Stimulated activated effector memory CD8-positive, alpha-beta T cell treated with anti-CD3 and anti-CD28 coated beads, Interleukin-12 subunit alpha, Interleukin-12 subunit beta, amount 100 ng/mL, for 72 hours (primary cell): ENCODE results near the gene MS4A18.

Experiments
- ATAC-seq: fragments of 150-1000 bp; cut with Tn5 transposase; 2 replicates; pipeline ENCODE4 v1.10.0; 2021
- DNase-seq, 2 donors: peaks; one replicate each; pipeline ENCODE4 v3.0.0; 2021 to 2022; ENCODE audit warnings: low spot score in 2 of 2
- H3K27ac Mint-ChIP-seq: one replicate; pipeline ENCODE4 v1.8.0; 2022; ENCODE audit warnings: mild to moderate bottlenecking, mixed read lengths
- H3K36me3 Mint-ChIP-seq: one replicate; pipeline ENCODE4 v1.8.0; 2022; ENCODE audit warnings: mild to moderate bottlenecking, mixed read lengths
- H3K4me1 Mint-ChIP-seq: one replicate; pipeline ENCODE4 v1.8.0; 2022; ENCODE audit warnings: mixed read lengths
- H3K4me3 Mint-ChIP-seq: one replicate; pipeline ENCODE4 v1.8.0; 2022; ENCODE audit warnings: mild to moderate bottlenecking, mixed read lengths
- H3K9me3 Mint-ChIP-seq: one replicate; pipeline ENCODE4 v1.8.0; 2022; ENCODE audit warnings: mixed read lengths

MS4A18 gene

GRCh38 chr11:60769273-60769672, 44.8 kb downstream of the MS4A18 start:
- no peaks in the 10 kb centered on the region for H3K9me3 Mint-ChIP-seq
- no peak overlapping the region for H3K27ac Mint-ChIP-seq
- no peaks in the 10 kb centered on the region for H3K36me3 Mint-ChIP-seq
- DNase-seq = no peak
- H3K4me1 Mint-ChIP-seq = peaks cover 1% of the 10 kb centered on the region
- H3K4me3 Mint-ChIP-seq = no peak overlapping the region
- ATAC-seq = no peak

GRCh38 chr11:60769811-60770210, 45.3 kb downstream of the MS4A18 start:
- no peak for ATAC-seq

GRCh38 chr11:60771146-60771545, 46.6 kb downstream of the MS4A18 start:
- H3K27ac Mint-ChIP-seq = no peak overlapping the region
- no peak overlapping the region for H3K4me3 Mint-ChIP-seq
- H3K9me3 Mint-ChIP-seq = no peaks in the 10 kb centered on the region
- H3K4me1 Mint-ChIP-seq = peaks cover 18% of the 10 kb centered on the region
- DNase-seq (no peak), ATAC-seq (no peak)
- H3K36me3 Mint-ChIP-seq = no peaks in the 10 kb centered on the region

More at GRCh38 chr11:60769811-60770210, 45.3 kb downstream of the MS4A18 start:
- no peak for DNase-seq
- H3K27ac Mint-ChIP-seq = no peak overlapping the region
- peaks cover 7% of the 10 kb centered on the region for H3K4me1 Mint-ChIP-seq
- no peaks in the 10 kb centered on the region for H3K36me3 Mint-ChIP-seq
- H3K9me3 Mint-ChIP-seq = no peaks in the 10 kb centered on the region
- H3K4me3 Mint-ChIP-seq = no peak overlapping the region

GRCh38 chr11:60771879-60772525, 47.5 kb downstream of the MS4A18 start:
- Mint-ChIP-seq H3K4me3 (no peak overlapping the region), H3K27ac (no peak overlapping the region), H3K4me1 (peaks cover 18% of the 10 kb centered on the region), H3K9me3 (no peaks in the 10 kb centered on the region), H3K36me3 (no peaks in the 10 kb centered on the region)
- DNase-seq (no peak), ATAC-seq (no peak)

- Mint-ChIP-seq H3K36me3 (no peaks in the 10 kb centered on the region), H3K9me3 (no peaks in the 10 kb centered on the region), H3K27ac (no peak overlapping the region), H3K4me1 (peaks cover 18% of the 10 kb centered on the region), H3K4me3 (no peak overlapping the region)
- no peak for DNase-seq
- ATAC-seq = no peak
Observed at GRCh38 chr11:60772666-60773065, 48.1 kb downstream of the MS4A18 start.

- no peak for ATAC-seq
- no peak overlapping the region for H3K4me3 Mint-ChIP-seq
Observed at GRCh38 chr11:60774726-60775125, 50.2 kb downstream of the MS4A18 start.

GRCh38 chr11:60775420-60775961, 51.0 kb downstream of the MS4A18 start:
- peak; percentile 81 for ATAC-seq
- Mint-ChIP-seq H3K4me1 (peaks cover 18% of the 10 kb centered on the region), H3K27ac (no peak overlapping the region), H3K4me3 (no peak overlapping the region), H3K36me3 (no peaks in the 10 kb centered on the region), H3K9me3 (no peaks in the 10 kb centered on the region)
- peak; percentile 73 to 89 for DNase-seq

More at GRCh38 chr11:60774726-60775125, 50.2 kb downstream of the MS4A18 start:
- no peak for DNase-seq
- Mint-ChIP-seq H3K36me3 (no peaks in the 10 kb centered on the region), H3K9me3 (no peaks in the 10 kb centered on the region), H3K27ac (peak overlapping the region; percentile 20), H3K4me1 (peaks cover 18% of the 10 kb centered on the region)

GRCh38 chr11:60776167-60776566, 51.6 kb downstream of the MS4A18 start:
- no peak for ATAC-seq
- Mint-ChIP-seq H3K4me1 (peaks cover 18% of the 10 kb centered on the region), H3K4me3 (no peak overlapping the region), H3K9me3 (no peaks in the 10 kb centered on the region), H3K27ac (no peak overlapping the region), H3K36me3 (no peaks in the 10 kb centered on the region)
- no peak for DNase-seq

- Mint-ChIP-seq H3K4me3 (no peak overlapping the region), H3K4me1 (peaks cover 18% of the 10 kb centered on the region), H3K36me3 (no peaks in the 10 kb centered on the region), H3K27ac (no peak overlapping the region), H3K9me3 (no peaks in the 10 kb centered on the region)
- DNase-seq (no peak), ATAC-seq (no peak)
Observed at GRCh38 chr11:60777106-60777505, 52.6 kb downstream of the MS4A18 start.

- H3K4me3 Mint-ChIP-seq = no peak overlapping the region
- ATAC-seq (no peak), DNase-seq (no peak)
- no peaks in the 10 kb centered on the region for H3K36me3 Mint-ChIP-seq
- no peaks in the 10 kb centered on the region for H3K9me3 Mint-ChIP-seq
- H3K4me1 Mint-ChIP-seq = peaks cover 18% of the 10 kb centered on the region
- no peak overlapping the region for H3K27ac Mint-ChIP-seq
Observed at GRCh38 chr11:60777572-60777971, 53.1 kb downstream of the MS4A18 start.

GRCh38 chr11:60780065-60780464, 55.5 kb downstream of the MS4A18 start:
- no peak overlapping the region for H3K27ac Mint-ChIP-seq
- H3K4me3 Mint-ChIP-seq = no peak overlapping the region
- no peaks in the 10 kb centered on the region for H3K9me3 Mint-ChIP-seq
- DNase-seq (no peak), ATAC-seq (no peak)
- peaks cover 9% of the 10 kb centered on the region for H3K4me1 Mint-ChIP-seq
- H3K36me3 Mint-ChIP-seq = no peaks in the 10 kb centered on the region

GRCh38 chr11:60780774-60781173, 56.3 kb downstream of the MS4A18 start:
- H3K9me3 Mint-ChIP-seq = no peaks in the 10 kb centered on the region
- no peak overlapping the region for H3K4me3 Mint-ChIP-seq
- DNase-seq = no peak
- H3K36me3 Mint-ChIP-seq = no peaks in the 10 kb centered on the region
- no peak for ATAC-seq
- H3K27ac Mint-ChIP-seq = no peak overlapping the region
- H3K4me1 Mint-ChIP-seq = peaks cover 3% of the 10 kb centered on the region

GRCh38 chr11:60781286-60781980, 56.9 kb downstream of the MS4A18 start:
- no peaks in the 10 kb centered on the region for H3K4me1 Mint-ChIP-seq
- no peak overlapping the region for H3K27ac Mint-ChIP-seq
- H3K4me3 Mint-ChIP-seq = no peak overlapping the region

GRCh38 chr11:60781981-60782316, 57.4 kb downstream of the MS4A18 start:
- ATAC-seq = no peak
- Mint-ChIP-seq H3K4me3 (no peak overlapping the region), H3K4me1 (no peaks in the 10 kb centered on the region), H3K36me3 (no peaks in the 10 kb centered on the region), H3K9me3 (no peaks in the 10 kb centered on the region), H3K27ac (no peak overlapping the region)
- no peak for DNase-seq

More at GRCh38 chr11:60781286-60781980, 56.9 kb downstream of the MS4A18 start:
- no peak for DNase-seq
- Mint-ChIP-seq H3K9me3 (no peaks in the 10 kb centered on the region), H3K36me3 (no peaks in the 10 kb centered on the region)
- ATAC-seq = no peak

GRCh38 chr11:60782393-60783140, 58.0 kb downstream of the MS4A18 start:
- no peak for DNase-seq
- Mint-ChIP-seq H3K4me1 (no peaks in the 10 kb centered on the region), H3K4me3 (no peak overlapping the region), H3K9me3 (no peaks in the 10 kb centered on the region), H3K27ac (no peak overlapping the region), H3K36me3 (no peaks in the 10 kb centered on the region)
- no peak for ATAC-seq

GRCh38 chr11:60783141-60783484, 58.6 kb downstream of the MS4A18 start:
- no peak for ATAC-seq
- Mint-ChIP-seq H3K9me3 (no peaks in the 10 kb centered on the region), H3K4me3 (no peak overlapping the region), H3K27ac (no peak overlapping the region), H3K36me3 (no peaks in the 10 kb centered on the region), H3K4me1 (no peaks in the 10 kb centered on the region)
- DNase-seq = no peak
